Spleen (tissue), 7 donors: ENCODE results near the gene COCH.

Experiments
- POLR2AphosphoS5 ChIP-seq, 3 donors: sonication (generic); formaldehyde crosslinking; IDR thresholded peaks; one replicate each; pipeline ENCODE4 v1.5.1; 2017; ENCODE audit warnings: antibody characterized with exemption in 3 of 3
- TF ChIP-seq, protein P1 (sequence below), 11 experiments: fragments of 200-600 bp in 7 of 11; fragments of 450-650 bp in 4 of 11; sonication (generic) in 4 of 11; IDR thresholded peaks in 8 of 11; conservative IDR thresholded peaks in 3 of 11; 1 replicate in 7 of 11; 2 replicates in 4 of 11; pipeline versions ENCODE4 v1.4.0 to v1.8.0; 2016 to 2021; ENCODE audit warnings: antibody characterized with exemption in 11 of 11, inconsistent platforms in 4 of 11, mild to moderate bottlenecking in 1 of 11
- donor health status: DM: no; HTN: no; CAD: no; lungs with moderate emphysema.
- donor health status: DM: no; HTN: no; CAD: no.
- donor health status: DM: no; HTN: no; CAD: no.

- TF ChIP-seq, protein P1, sequence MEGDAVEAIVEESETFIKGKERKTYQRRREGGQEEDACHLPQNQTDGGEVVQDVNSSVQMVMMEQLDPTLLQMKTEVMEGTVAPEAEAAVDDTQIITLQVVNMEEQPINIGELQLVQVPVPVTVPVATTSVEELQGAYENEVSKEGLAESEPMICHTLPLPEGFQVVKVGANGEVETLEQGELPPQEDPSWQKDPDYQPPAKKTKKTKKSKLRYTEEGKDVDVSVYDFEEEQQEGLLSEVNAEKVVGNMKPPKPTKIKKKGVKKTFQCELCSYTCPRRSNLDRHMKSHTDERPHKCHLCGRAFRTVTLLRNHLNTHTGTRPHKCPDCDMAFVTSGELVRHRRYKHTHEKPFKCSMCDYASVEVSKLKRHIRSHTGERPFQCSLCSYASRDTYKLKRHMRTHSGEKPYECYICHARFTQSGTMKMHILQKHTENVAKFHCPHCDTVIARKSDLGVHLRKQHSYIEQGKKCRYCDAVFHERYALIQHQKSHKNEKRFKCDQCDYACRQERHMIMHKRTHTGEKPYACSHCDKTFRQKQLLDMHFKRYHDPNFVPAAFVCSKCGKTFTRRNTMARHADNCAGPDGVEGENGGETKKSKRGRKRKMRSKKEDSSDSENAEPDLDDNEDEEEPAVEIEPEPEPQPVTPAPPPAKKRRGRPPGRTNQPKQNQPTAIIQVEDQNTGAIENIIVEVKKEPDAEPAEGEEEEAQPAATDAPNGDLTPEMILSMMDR (IDR thresholded peaks at IDR 0.05 in 8 of 11, conservative IDR thresholded peaks at IDR 0.05 in 3 of 11): no peak
- TF ChIP-seq POLR2AphosphoS5 (IDR thresholded peaks at IDR 0.05): no peak
These were observed 25.7 kb upstream of the COCH start for GRCh38 chr14:30848449-30849240.
